HG02571 (cell line): ENCODE results near the gene CA10.

ENCODE experiments used
- ATAC-seq: cut with Tn5 transposase; IDR thresholded peaks from one replicate; pipeline ENCODE4 v1.9.1; 2021; ENCODE audit warnings: mild to moderate bottlenecking, moderate library complexity; ENCODE audit not compliant: unreplicated experiment

CA10 gene

GRCh38 chr17:51793686-51794085 lies 364.8 kb downstream of the CA10 start:
- no peak for ATAC-seq

GRCh38 chr17:51778842-51779241 lies 379.7 kb downstream of the CA10 start:
- no peak for ATAC-seq

DNA sequence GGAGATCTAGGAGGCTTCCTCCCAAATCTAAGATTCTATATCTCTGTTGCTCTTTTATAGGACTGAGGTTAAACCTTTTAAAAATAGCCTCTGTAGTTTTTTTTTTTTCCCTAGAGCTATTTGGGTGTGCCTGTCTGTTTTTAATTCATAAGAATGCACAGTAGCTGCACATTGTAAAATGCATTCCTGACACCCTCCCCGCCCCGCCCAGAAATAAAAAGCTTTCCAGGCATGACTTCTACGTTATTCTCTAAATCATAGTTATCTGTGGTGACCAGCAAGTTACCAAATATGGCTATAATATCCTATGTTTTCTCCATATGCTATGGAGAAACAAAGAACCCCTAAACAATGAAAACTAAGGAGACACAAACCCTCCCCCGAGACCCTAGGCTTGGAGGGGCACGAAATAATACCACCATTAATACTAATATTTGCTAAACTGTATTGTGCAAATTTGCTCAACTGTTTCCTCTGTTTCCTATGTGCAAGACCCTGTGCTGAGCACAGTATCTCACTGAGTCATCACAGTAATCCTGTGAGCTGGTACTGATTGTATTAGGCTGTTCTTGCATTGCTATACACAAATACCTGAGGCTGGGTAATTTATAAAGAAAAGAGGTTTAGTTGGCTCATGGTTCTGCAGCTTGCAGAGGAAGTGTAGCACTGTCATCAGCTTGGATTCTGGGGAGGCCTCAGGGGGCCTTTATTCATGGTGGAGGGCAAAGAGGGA lies 388.3 kb downstream of the CA10 start:
- ATAC-seq: no peak

GRCh38 chr17:51769231-51769630 lies 389.3 kb downstream of the CA10 start:
- no peak for ATAC-seq

DNA sequence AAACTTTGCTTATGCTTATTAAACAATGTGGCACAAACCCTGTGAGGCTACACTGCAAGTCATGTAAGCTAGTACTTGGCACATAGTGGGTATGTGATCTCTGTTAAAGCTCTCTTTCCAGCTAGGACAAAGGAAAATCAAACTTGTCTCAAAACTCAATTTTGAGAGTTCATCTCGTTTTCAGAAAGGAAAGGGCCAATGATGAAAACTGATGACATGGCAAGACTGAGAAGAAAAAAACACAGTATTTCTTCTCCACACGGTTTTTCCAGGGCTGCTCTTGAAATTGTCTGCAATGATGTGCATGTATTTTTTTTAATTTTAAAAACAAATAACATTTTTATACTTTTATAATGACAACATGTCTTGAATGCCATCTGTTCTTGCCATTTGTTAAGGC lies 389.8 kb downstream of the CA10 start:
- no peak for ATAC-seq

DNA sequence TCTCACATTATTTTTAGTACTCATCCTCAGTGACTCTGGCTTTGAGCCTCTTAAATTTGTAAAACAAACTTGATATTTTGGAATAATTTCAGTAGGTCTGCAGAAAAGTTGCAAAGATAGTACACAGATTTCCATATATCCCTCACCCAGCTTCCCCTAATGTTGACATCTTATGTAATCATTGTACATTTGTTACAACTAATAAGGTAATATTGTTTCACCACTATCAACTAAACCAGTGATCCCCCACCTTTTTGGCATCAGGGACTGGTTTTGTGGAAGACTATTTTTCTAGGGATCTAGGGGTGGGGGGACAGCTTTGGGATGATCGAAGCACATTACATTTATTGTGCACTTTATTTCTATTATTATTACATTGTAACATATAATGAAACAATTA lies 391.2 kb downstream of the CA10 start:
- no peak for ATAC-seq

DNA sequence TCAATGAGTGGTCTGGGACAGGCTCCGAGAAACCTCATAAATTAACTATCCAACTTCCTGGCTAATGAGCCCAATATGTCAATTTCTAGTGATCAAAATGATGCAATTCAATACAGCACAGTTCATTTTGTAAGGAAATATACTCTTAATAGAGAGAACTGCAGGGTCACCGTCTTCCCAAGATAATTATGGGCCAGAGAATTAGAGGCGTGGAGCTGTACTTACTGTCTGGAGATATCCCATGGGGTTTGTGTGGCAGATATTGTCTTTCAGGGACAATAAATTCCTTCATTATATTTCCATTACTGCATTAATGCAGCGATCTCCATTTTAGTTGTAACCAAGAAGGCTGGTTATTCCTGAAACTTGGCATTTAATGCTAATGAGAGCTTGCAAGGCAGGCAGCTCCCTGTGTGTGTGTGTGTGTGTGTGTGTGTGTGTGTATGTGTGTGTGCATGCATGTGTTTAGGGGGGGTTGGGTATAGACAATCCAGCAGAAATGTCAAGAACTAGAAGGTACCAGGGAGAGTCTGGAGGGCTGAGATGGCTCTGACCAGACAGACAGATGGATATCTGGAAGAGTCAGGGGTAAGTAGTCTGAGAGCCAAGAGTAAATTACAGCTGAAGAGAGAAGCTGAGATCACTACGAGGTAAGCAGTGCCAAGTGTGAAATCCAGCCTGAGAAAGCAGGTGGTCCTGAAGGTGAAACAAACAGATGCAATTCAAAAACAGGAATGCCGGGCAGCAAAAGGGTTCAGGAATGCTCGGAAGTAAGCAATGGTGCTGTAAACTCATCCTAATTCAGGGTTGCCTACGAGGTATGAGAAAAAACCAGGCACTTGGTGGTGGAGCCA lies 393.0 kb downstream of the CA10 start:
- no peak for ATAC-seq

GRCh38 chr17:51764387-51764971 lies 394.0 kb downstream of the CA10 start:
- peak; percentile 91 for ATAC-seq

DNA sequence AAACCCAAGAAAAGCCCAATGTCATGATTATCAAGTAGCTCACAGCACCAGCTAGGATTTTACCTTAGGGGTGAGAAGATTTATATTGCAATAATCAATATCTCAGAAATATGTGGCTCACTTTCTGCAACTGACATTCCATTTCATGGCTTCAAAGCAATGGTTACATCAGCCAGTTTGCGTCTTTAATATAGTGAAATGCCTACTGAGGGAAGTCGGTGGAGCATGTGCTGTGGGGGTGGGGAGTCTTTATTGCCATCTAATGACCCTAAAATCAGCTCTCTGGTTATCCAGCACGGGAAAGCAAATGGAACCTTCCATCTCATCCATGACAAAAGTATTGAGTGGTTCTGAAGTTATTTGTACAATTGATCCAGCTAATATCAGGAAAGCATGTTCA lies 395.5 kb downstream of the CA10 start:
- no peak for ATAC-seq

- no peak for ATAC-seq
Measured at GRCh38 chr17:51761105-51761504, 397.4 kb downstream of the CA10 start.

GRCh38 chr17:51759260-51759659 lies 399.3 kb downstream of the CA10 start:
- no peak for ATAC-seq

GRCh38 chr17:51751072-51751471 lies 407.4 kb downstream of the CA10 start:
- ATAC-seq: no peak

DNA sequence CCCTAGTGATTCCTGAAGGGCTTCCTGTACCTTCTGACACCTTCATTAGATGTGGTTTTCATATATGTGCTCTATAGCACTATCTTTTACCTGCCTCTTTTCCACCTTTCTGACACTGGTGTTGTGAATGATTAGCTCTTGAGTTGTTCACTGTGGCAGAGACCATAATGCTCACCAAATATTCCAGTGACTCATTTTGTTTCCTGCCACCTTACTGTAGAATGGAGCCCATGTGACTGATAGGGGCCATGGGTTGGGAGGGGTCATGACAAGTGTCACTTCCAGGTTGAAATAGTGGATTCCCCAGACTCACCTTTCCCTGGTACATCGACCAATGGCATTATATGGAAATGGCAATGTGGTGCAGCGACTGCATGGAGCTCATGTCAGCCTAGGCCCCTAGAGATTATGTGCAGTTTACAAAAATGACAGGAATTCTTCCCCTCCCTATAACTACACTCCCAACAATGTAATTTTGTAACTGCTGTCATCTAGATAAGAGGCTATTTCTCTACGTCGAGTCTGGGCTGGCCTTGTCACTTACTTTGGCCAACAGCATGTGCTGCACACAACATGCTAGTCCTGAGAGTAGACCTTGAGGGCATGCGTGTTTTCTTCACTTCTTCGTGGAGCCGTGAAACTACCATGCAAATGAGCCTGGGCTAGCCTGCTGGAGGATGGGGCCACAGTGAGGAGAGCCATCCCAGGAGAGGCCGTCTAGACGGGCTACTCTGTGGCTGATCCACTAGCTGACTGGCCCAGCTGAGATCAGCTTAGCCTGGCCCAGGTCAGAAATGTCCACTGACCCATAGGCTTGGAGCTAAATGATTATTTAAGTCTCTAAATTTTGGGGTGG lies 409.5 kb downstream of the CA10 start:
- ATAC-seq: no peak

DNA sequence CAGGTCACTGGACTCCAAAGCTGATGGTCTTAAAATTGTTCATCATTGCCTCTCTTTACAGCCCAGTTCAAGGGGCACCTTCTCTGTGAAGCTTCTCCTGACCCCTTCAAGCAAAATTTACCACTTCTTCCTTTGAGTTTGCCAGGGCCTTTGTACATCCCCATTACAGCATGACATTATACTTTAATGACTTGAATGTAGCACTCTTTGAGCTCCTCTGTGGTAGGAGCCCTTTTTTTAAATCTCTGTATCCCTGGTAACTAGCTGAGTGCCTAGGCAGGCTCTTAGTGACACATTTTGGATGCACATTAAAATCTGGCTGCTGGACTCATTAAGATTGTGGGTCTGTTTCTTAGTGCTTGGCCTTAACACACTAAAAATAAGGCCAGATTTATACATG lies 412.1 kb downstream of the CA10 start:
- no peak for ATAC-seq

DNA sequence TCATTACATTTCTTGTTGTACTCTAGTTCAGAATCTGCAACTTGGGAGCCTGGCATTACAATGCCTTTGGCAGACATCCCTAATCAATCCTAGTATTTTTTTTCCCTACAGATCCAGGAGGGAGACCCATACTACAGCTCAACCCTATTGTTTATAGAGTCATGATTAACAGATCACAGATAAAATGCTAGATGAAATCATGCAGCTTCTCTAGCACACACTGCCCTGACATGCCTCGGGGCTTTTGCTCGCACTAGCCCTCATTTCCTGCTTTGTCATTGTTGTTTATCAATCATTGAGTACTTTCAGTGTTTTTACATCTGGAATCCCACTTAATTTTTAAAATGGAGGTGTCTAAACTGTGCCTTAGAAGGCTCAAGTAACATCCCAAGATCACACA lies 412.5 kb downstream of the CA10 start:
- no peak for ATAC-seq

GRCh38 chr17:51743477-51743876 lies 415.0 kb downstream of the CA10 start:
- no peak for ATAC-seq

DNA sequence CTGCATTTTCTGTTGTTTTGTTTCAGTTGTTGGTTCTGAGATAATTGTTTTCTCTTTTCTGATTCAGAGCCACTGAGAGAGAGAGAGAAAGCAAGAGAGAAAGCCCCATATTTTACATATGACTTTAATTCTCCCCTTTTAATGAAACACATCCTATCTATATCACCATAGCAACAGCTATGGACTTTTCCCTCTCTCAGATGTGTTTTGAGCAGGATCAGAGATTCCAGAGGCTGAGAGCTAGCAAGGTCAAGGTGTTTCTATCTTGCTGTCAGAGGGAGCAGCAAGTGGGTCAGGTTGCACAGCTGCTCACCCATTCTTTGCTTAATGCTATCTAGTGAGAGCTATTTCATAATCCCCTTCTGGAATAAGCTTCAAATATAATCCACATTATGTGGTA lies 415.9 kb downstream of the CA10 start:
- ATAC-seq: no peak

- ATAC-seq: no peak
Measured at GRCh38 chr17:51741458-51741857, 417.1 kb downstream of the CA10 start.

GRCh38 chr17:51740531-51740930 lies 418.0 kb downstream of the CA10 start:
- no peak for ATAC-seq

GRCh38 chr17:51739245-51739886 lies 419.1 kb downstream of the CA10 start:
- ATAC-seq: no peak

DNA sequence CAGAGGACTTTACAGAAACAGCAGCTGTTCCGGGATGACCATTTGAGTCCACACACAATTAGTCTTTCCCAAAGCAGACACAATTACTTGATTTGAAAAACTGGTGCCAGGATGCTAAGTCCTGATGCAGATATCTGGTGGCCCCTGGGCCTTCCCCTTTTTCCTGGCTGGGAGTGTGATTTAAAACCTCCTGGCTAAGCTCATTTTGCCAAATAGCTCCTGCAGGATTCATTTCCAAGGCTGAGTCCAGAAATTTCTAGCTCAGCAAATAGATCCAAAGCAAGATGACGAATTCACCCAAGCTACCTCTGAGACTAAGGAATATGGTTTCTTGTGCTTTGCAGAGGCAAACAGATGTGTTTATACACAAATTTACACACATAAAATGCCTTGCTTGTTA lies 422.2 kb downstream of the CA10 start:
- no peak for ATAC-seq
